ENCODE measurements around the gene DERA.
"Not testable (repeated sequence)": the region's sequence is repeated elsewhere in the genome, so short reads cannot be mapped to it uniquely, and the experiment has no call there.

Gene DERA

DNA sequence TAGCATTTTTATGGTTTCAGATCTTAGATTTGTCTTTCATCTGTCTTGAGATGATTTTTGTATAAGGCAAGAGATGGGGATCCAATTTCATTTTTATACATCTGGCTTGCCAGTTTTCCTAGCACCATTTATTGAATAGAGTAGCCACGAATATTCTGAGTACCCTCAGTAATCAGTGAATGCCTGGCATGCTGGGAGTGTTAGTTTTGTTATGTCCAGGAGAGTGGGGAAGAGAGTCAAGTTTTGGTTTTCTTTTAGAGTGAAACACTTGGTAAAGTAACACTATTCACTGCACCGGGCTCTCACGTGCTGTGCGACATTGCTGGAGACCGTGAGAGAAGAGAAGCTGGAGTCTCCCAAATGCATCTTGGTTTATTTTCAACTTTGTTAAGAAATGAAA lies 31.3 kb downstream of the DERA start:
- no peak for DNase-seq (ENCODE audit: extremely low read depth, low read depth)
- TF ChIP-seq CTCF (IDR thresholded peaks at IDR 0.05; ENCODE audit: low read depth, low read length) = no peak

DNA sequence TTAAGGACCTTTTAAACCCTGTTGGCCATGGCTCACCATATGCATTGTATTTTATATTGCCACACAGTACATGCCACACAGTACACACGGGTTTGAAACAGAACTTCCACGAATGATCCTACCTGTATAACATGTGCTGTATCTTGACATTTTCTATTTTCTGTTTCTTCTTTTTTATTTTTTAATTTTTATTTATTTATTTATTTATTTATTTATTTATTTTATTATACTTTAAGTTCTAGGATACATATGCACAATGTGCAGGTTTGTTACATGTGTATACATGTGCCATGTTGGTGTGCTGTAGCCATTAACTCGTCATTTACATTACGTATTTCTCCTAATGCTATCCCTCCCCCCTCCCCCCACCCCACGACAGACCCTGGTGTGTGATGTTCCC lies 32.4 kb downstream of the DERA start:
- DNase-seq (ENCODE audit: extremely low read depth, low read depth) = not testable (repeated sequence)

- not testable (repeated sequence) for DNase-seq (ENCODE audit: extremely low read depth, low read depth)
Measured at GRCh38 chr12:15948461-15948860, 37.3 kb downstream of the DERA start.

DNA sequence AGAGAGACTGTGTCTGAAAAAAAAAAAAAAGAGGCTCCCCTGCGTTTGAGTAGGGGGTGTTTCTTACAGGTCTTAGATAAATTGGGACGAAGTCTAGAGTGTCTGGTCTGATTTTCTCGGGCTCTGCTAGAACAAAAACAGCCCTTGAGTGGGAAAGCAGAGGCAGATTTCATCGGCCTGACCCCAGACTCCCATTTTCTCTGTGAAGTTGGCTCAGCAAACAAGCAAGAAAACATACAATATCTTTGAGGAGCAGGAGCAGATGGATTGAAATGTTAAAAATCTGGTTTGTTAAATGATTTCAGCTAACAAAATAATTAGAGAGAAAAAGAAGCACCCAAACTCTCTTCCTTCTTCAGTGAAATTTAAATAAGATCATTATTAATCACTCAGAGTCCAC lies 44.1 kb downstream of the DERA start:
- no peak for TF ChIP-seq CTCF (IDR thresholded peaks at IDR 0.05; ENCODE audit: low read depth, low read length)
- no peak for DNase-seq (ENCODE audit: extremely low read depth, low read depth)

GRCh38 chr12:15956010-15956409 lies 44.9 kb downstream of the DERA start:
- TF ChIP-seq CTCF (IDR thresholded peaks at IDR 0.05; ENCODE audit: low read depth, low read length) = no peak
- DNase-seq (ENCODE audit: extremely low read depth, low read depth) = no peak

DNA sequence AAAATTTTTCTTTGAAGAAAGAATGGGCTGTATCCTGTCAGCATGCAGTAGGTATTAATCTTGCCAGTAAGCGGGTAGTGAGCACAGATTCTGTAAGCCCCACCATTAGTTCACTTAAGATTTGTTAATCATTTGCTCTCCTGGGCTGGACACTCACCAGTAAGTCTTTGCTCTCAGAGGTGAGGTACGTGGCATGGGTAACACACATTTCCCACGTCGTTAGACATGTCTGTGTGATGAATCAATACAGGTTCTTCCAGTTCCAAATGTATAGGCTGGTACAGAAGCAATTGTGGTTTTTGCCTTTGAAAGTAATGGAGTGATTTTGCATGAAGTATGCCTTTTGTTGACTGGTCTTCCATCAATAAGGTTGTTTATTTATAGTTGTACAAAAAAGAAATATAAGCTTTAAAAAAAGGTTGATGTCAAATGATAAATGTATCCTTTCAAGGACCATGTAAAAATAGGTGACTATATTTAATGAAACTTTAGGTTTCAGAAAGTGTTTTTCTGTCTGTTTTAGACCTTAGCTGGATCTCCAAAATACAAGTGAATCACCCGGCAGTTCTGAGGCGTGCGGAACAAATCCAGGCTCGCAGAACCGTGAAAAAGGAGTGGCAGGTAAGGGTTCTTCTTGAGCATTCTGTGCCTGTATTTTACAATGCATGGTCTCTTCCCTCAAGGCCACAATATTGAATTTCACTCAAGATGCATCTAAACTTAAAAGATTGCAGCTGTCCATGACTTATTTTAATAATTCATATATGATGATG lies 45.5 kb downstream of the DERA start:
- DNase-seq (ENCODE audit: extremely low read depth, low read depth) = no peak
- TF ChIP-seq CTCF (IDR thresholded peaks at IDR 0.05; ENCODE audit: low read depth, low read length) = no peak

- TF ChIP-seq CTCF (IDR thresholded peaks at IDR 0.05; ENCODE audit: low read depth, low read length) = no peak
Measured at GRCh38 chr12:15962760-15963159, 51.6 kb downstream of the DERA start.

GRCh38 chr12:15963271-15963670 lies 52.1 kb downstream of the DERA start:
- DNase-seq (ENCODE audit: extremely low read depth, low read depth) = no peak

More at GRCh38 chr12:15962760-15963159, 51.6 kb downstream of the DERA start:
- DNase-seq (ENCODE audit: extremely low read depth, low read depth) = no peak

More at GRCh38 chr12:15963271-15963670, 52.1 kb downstream of the DERA start:
- no peak for TF ChIP-seq CTCF (IDR thresholded peaks at IDR 0.05; ENCODE audit: low read depth, low read length)

Data from AG09319 (cell line).